Endothelial cell of umbilical vein (primary cell): ENCODE results near the gene FOXRED1. TPM values are rescaled to one million over a fixed set of nuclear protein-coding genes. Genes with fewer than 3 reads are reported as not detected.

Source experiments
- BruUV-seq: library from RNA; stranded (reverse); fragments of 400-500 nt; replicated peaks from 2 replicates; lab custom pipeline; 2021; lab: Mats Ljungman, UMichigan
- CTCF ChIA-PET: fragments of 300-600, 350-600 bp; sonication (Branson Sonifier 250); formaldehyde crosslinking; loops from one replicate; lab custom pipeline; 2021; ENCODE audit warnings: antibody characterized with exemption, inconsistent platforms; lab: Charles Lee
- POLR2A ChIA-PET: fragments of 300-600, 350-600 bp; sonication (Branson Sonifier 250); formaldehyde crosslinking; loops from one replicate; lab custom pipeline; 2021; ENCODE audit warnings: antibody characterized with exemption, inconsistent platforms; lab: Charles Lee
- DNase-seq: peaks from one replicate; pipeline ENCODE4 v3.0.0-alpha.2; 2011; ENCODE audit warnings: low read depth, low spot score
- FAIRE-seq: peaks from 2 replicates; lab custom pipeline; 2011; peaks lifted over from hg19 to GRCh38; lab: Jason Lieb, UNC
- H2AFZ ChIP-seq: 2 replicates; pipeline ENCODE4 v1.6.0; 2012; ENCODE audit warnings: low read depth, low read length, control low read depth, inconsistent platforms
- H3K27ac ChIP-seq: 2 replicates; pipeline ENCODE4 v1.5.1; 2011; ENCODE audit warnings: low read depth, mild to moderate bottlenecking, control low read depth, low read length, moderate library complexity; ENCODE audit not compliant: insufficient read depth
- H3K27me3 ChIP-seq, 2 experiments: 2 replicates each; pipeline versions ENCODE4 v1.6.0 to v1.6.1; 2011; ENCODE audit warnings: low read length in 2 of 2, mixed read lengths in 1 of 2; ENCODE audit not compliant: control insufficient read depth in 2 of 2, insufficient read depth in 2 of 2
- H3K36me3 ChIP-seq, 2 experiments: 2 replicates in 1 of 2; 3 replicates in 1 of 2; pipeline ENCODE4 v1.5.1; 2011; ENCODE audit warnings: low read length in 2 of 2, mild to moderate bottlenecking in 1 of 2, moderate library complexity in 1 of 2; ENCODE audit not compliant: control insufficient read depth in 2 of 2, insufficient read depth in 2 of 2; ENCODE audit errors: extremely low read depth in 1 of 2
- H3K4me1 ChIP-seq: 3 replicates; pipeline ENCODE4 v1.5.1; 2011; ENCODE audit warnings: mild to moderate bottlenecking, low read length; ENCODE audit not compliant: control insufficient read depth, insufficient read depth; ENCODE audit errors: extremely low read depth
- H3K4me2 ChIP-seq: 2 replicates; pipeline ENCODE4 v1.6.1; 2011; ENCODE audit warnings: low read length, control low read depth, mixed read lengths; ENCODE audit not compliant: insufficient read depth
- H3K4me3 ChIP-seq, 3 experiments: fragments of 200-600 bp in 1 of 3; sonication (generic), shearing (Covaris generic) in 1 of 3; replicated peaks in 1 of 3; 2 replicates each; pipeline ENCODE4 v1.5.1; 2011 to 2016; ENCODE audit warnings: control low read depth in 3 of 3, low read length in 3 of 3, mild to moderate bottlenecking in 2 of 3, inconsistent platforms in 1 of 3, low read depth in 1 of 3, moderate library complexity in 1 of 3; ENCODE audit not compliant: insufficient read depth in 1 of 3
- H3K79me2 ChIP-seq: 2 replicates; pipeline ENCODE4 v1.6.0; 2012; ENCODE audit warnings: low read length, inconsistent platforms; ENCODE audit not compliant: control insufficient read depth, insufficient read depth
- H3K9ac ChIP-seq: replicated peaks from 2 replicates; pipeline ENCODE3; 2011; ENCODE audit warnings: low read length, control low read depth; ENCODE audit not compliant: insufficient read depth; ENCODE audit errors: extremely low read depth
- H3K9me1 ChIP-seq: replicated peaks from 3 replicates; pipeline ENCODE4 v1.6.0; 2011; ENCODE audit warnings: mild to moderate bottlenecking, low read length; ENCODE audit not compliant: control insufficient read depth, insufficient read depth; ENCODE audit errors: extremely low read depth
- H3K9me3 ChIP-seq: replicated peaks from 2 replicates; pipeline ENCODE4 v1.5.1; 2012; ENCODE audit warnings: low read length, inconsistent platforms; ENCODE audit not compliant: control insufficient read depth, insufficient read depth
- H4K20me1 ChIP-seq: replicated peaks from 2 replicates; pipeline ENCODE3; 2011; ENCODE audit warnings: mild to moderate bottlenecking, low read length; ENCODE audit not compliant: control insufficient read depth, insufficient read depth; ENCODE audit errors: extremely low read depth
- CTCF ChIP-seq, 2 donors: IDR thresholded peaks; 1 replicate in 1 of 2; 2 replicates in 1 of 2; pipeline ENCODE4 v1.5.1; 2011; ENCODE audit warnings: low read length in 2 of 2, mild to moderate bottlenecking in 2 of 2, moderate library complexity in 2 of 2, control low read depth in 1 of 2, inconsistent platforms in 1 of 2, low read depth in 1 of 2; ENCODE audit not compliant: insufficient read depth in 1 of 2; ENCODE audit errors: extremely low read depth in 1 of 2
- EZH2 ChIP-seq: IDR thresholded peaks from 2 replicates; pipeline ENCODE4 v1.6.1; 2012; ENCODE audit warnings: borderline replicate concordance, low read depth, mild to moderate bottlenecking, moderate library complexity, low read length, inconsistent platforms; ENCODE audit not compliant: severe bottlenecking
- FOS ChIP-seq: IDR thresholded peaks from 2 replicates; pipeline ENCODE4 v1.6.1; 2011; ENCODE audit warnings: mild to moderate bottlenecking, low read length, moderate library complexity, borderline replicate concordance; ENCODE audit not compliant: insufficient read depth
- GATA2 ChIP-seq: IDR thresholded peaks from 2 replicates; pipeline ENCODE4 v1.7.0; 2011; ENCODE audit warnings: low read depth, mild to moderate bottlenecking, moderate library complexity, mixed read lengths, low read length; ENCODE audit not compliant: insufficient read length, insufficient read depth
- POLR2A ChIP-seq: IDR thresholded peaks from 2 replicates; pipeline ENCODE4 v1.6.1; 2012; ENCODE audit warnings: low read depth, mild to moderate bottlenecking, control low read depth, low read length
- POLR2AphosphoS5 ChIP-seq: IDR thresholded peaks from 2 replicates; pipeline ENCODE4 v1.6.1; 2012; ENCODE audit warnings: low read depth, mild to moderate bottlenecking, control low read depth, low read length, moderate library complexity; ENCODE audit not compliant: insufficient read depth
- dilution Hi-C: fragments of 300-500 bp; cut with MboI; formaldehyde crosslinking; loops from one replicate; pipeline ENCODE4 v1.15.0; 2019; ENCODE audit warnings: low sequenced_read_pairs; ENCODE audit not compliant: extremely low pct_ligation_motif_present
- intact Hi-C: fragments of 100-400 bp; cut with micrococcal nuclease; formaldehyde crosslinking; loops from one replicate; pipeline ENCODE4 v1.10.0; 2022
- polyA plus RNA-seq, 4 experiments: library from polyadenylated mRNA; depleted of rRNA in 3 of 4; stranded (reverse) in 3 of 4; unstranded in 1 of 4; fragments of >200 nt; gene quantifications; 2 replicates each; pipeline versions ENCODE4 v1.2.1 to v1.2.3, GENCODE V29; 2011 to 2012; ENCODE audit warnings: missing spikeins in 1 of 4
- total RNA-seq: library from RNA; stranded (reverse); gene quantifications from 2 replicates; pipeline ENCODE4 v1.2.3, GENCODE V29; 2021
- TF ChIP-seq, protein P1 (sequence below): IDR thresholded peaks from 2 replicates; pipeline ENCODE4 v1.6.1; 2011; ENCODE audit not compliant: insufficient read depth, insufficient read length

FOXRED1 gene
- total and polyA plus RNA-seq, 2 donors (not counting 3 experiments of a cell fraction or from before 2014, with no cell fraction given) = 32.4 to 33.5 TPM

DNA sequence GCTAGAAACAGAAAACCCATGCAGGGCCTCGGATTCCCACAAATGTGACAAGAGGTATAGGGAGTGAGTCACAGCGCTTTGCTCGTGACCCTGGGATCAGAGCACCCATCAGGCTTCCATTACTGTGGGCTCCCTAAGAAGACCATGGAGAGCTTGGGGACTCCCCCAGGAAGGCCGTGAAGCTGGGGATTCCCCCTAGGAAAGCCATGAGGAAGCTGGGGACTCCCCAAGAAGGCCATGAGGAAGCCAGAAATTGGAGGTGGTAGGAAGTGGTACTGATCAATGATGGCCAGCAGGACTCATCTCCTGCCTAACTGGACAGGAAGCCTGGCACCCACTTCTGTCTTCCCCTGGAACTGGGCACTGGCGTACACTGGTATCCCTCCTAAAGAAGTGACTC lies 24.8 kb downstream of the FOXRED1 start:
- no peaks in the 10 kb centered on the region for H3K4me1 ChIP-seq
- ChIA-PET CTCF (no interaction called here), POLR2A (no interaction called here)
- DNase-seq = no peak
- no peak overlapping the region for H3K9ac ChIP-seq
- FAIRE-seq = no peak
- TF ChIP-seq GATA2 (no peak), FOS (no peak), POLR2AphosphoS5 (no peak), POLR2A (no peak), EZH2 (no peak), CTCF (IDR thresholded peaks at IDR 0.05; ENCODE audit: extremely low read depth in 1 of 2, insufficient read depth in 1 of 2, low read depth in 1 of 2, low read length in 2 of 2) (no peak)
- TF ChIP-seq, protein P1, sequence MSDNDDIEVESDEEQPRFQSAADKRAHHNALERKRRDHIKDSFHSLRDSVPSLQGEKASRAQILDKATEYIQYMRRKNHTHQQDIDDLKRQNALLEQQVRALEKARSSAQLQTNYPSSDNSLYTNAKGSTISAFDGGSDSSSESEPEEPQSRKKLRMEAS = no peak
- no peaks in the 10 kb centered on the region for H3K79me2 ChIP-seq
- peaks cover 2 to 14% of the 10 kb centered on the region in 2 experiments for H3K36me3 ChIP-seq
- no peaks in the 10 kb centered on the region for H3K9me1 ChIP-seq
- dilution Hi-C loops = no loop called here
- intact Hi-C loops = no loop called here
- no peak overlapping the region for H3K27ac ChIP-seq
- no peaks in the 10 kb centered on the region for H4K20me1 ChIP-seq
- H3K9me3 ChIP-seq = no peaks in the 10 kb centered on the region
- H2AFZ ChIP-seq = no peak overlapping the region
- no peak overlapping the region for H3K4me3 ChIP-seq
- H3K27me3 ChIP-seq = no peaks in the 10 kb centered on the region
- no peak overlapping the region for H3K4me2 ChIP-seq
- no TSS peak for BruUV-seq
